ENCODE data around the gene SYF2.

SYF2 gene

GRCh38 chr1:25183126-25183980 is 48.9 kb downstream of the SYF2 start:
- DNase-seq, result no peak

- DNase-seq, result no peak
Measured at GRCh38 chr1:25182629-25183028, 49.7 kb downstream of the SYF2 start.

GRCh38 chr1:25180996-25181395 is 51.3 kb downstream of the SYF2 start:
- DNase-seq, result no peak

DNA sequence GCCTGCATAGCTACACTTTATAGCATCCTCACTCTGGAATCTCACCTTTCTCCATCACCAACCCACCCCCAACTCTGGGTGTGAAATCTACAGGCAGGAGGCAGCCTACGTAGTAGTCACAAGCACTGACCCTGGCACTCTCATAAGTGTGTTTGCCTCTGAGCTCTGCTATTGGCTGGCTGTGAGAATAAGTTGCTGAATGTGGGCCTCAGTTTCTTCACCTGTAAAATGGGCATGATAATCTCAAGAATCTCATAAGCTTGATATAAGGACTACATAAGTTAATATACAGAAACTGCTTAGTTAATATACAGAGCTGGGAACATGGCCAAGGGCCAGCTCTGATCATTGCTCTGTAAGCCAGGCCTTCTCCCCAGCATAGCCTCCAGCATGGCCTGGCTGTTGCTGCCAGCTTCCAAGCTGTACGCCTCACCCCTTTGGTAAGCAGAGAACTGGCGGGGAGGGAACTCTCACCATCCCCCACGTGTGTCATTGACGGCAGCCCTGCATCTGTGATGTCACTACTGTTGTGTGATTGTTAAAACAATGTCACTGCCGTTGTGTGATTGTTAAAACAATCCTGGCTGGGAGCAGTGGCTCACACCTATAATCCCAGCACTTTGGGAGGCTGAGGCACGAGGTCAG is 53.3 kb downstream of the SYF2 start:
- no peak for DNase-seq

- no peak for DNase-seq
Measured at GRCh38 chr1:25174730-25175612, 57.3 kb downstream of the SYF2 start.

DNA sequence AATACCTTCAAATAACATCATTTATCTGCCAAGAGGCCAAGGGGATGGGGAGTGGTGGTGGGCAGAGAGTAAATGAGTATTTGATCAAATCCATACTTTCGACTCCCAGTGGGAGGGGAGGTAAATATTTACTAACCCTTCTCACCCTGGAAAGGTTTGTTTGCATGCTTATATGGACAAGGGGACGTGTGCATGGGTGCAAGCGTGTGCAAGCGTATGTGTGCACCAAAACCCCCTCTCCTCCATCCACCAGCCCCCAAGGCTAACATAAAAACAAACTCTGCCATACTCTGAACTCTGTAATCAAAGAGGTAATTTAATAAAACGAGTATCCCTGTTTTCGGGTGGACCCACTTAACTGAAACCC is 58.0 kb downstream of the SYF2 start:
- DNase-seq, result no peak

GRCh38 chr1:25173809-25174340 is 58.4 kb downstream of the SYF2 start:
- DNase-seq, result no peak

Measured in effector CD8-positive, alpha-beta T cell (primary cell).